Keratinocyte (primary cell): ENCODE data around the gene DCLRE1C. TPM values are rescaled to one million over a fixed set of nuclear protein-coding genes. Genes with fewer than 3 reads are reported as not detected.

Experiments used
- DNase-seq: peaks from one replicate; pipeline ENCODE4 v3.0.0-alpha.2; 2011; ENCODE audit warnings: low read depth, missing footprints, low spot score
- FAIRE-seq: peaks from 2 replicates; lab custom pipeline; 2011; peaks lifted over from hg19 to GRCh38; lab: Jason Lieb, UNC
- H2AFZ ChIP-seq: 2 replicates; pipeline ENCODE4 v1.6.0; 2012; ENCODE audit warnings: low read length, control low read depth, inconsistent platforms; ENCODE audit not compliant: control insufficient read depth
- H3K27ac ChIP-seq: 2 replicates; pipeline ENCODE4 v1.5.1; 2011; ENCODE audit warnings: low read length; ENCODE audit not compliant: control insufficient read depth, insufficient read depth
- H3K27me3 ChIP-seq: 3 replicates; pipeline ENCODE4 v1.6.0; 2011; ENCODE audit warnings: low read length; ENCODE audit not compliant: control insufficient read depth, insufficient read depth; ENCODE audit errors: extremely low read depth
- H3K36me3 ChIP-seq, 2 experiments: 2 replicates in 1 of 2; 3 replicates in 1 of 2; pipeline ENCODE4 v1.5.1; 2011; ENCODE audit warnings: low read length in 2 of 2, mild to moderate bottlenecking in 1 of 2; ENCODE audit not compliant: control insufficient read depth in 2 of 2, insufficient read depth in 2 of 2; ENCODE audit errors: extremely low read depth in 1 of 2
- H3K4me1 ChIP-seq: 3 replicates; pipeline ENCODE4 v1.5.1; 2011; ENCODE audit warnings: low read length; ENCODE audit not compliant: control insufficient read depth, insufficient read depth; ENCODE audit errors: extremely low read depth
- H3K4me2 ChIP-seq: 3 replicates; pipeline ENCODE4 v1.6.0; 2011; ENCODE audit warnings: low read depth, low read length; ENCODE audit not compliant: control insufficient read depth, insufficient read depth; ENCODE audit errors: extremely low read depth
- H3K4me3 ChIP-seq, 3 experiments: fragments of 200-600 bp in 1 of 3; sonication (generic) in 1 of 3; 2 replicates in 2 of 3; 3 replicates in 1 of 3; pipeline ENCODE4 v1.5.1; 2011 to 2016; ENCODE audit warnings: low read length in 3 of 3, mild to moderate bottlenecking in 3 of 3, control low read depth in 2 of 3, inconsistent platforms in 1 of 3, low read depth in 1 of 3, mixed read lengths in 1 of 3, mixed run types in 1 of 3, moderate library complexity in 1 of 3; ENCODE audit not compliant: control insufficient read depth in 2 of 3, insufficient read depth in 2 of 3; ENCODE audit errors: extremely low read depth in 1 of 3
- H3K79me2 ChIP-seq: 2 replicates; pipeline ENCODE4 v1.6.0; 2012; ENCODE audit warnings: low read length; ENCODE audit not compliant: control insufficient read depth, insufficient read depth
- H3K9ac ChIP-seq: 3 replicates; pipeline ENCODE4 v1.6.0; 2011; ENCODE audit warnings: low read length; ENCODE audit not compliant: control insufficient read depth, insufficient read depth; ENCODE audit errors: extremely low read depth
- H3K9me1 ChIP-seq: 3 replicates; pipeline ENCODE4 v1.6.0; 2011; ENCODE audit warnings: low read length; ENCODE audit not compliant: control insufficient read depth, insufficient read depth; ENCODE audit errors: extremely low read depth
- H3K9me3 ChIP-seq: 2 replicates; pipeline ENCODE4 v1.5.1; 2012; ENCODE audit warnings: low read depth, low read length; ENCODE audit not compliant: control insufficient read depth
- H4K20me1 ChIP-seq: 3 replicates; pipeline ENCODE4 v1.6.0; 2011; ENCODE audit warnings: low read length; ENCODE audit not compliant: control insufficient read depth, insufficient read depth; ENCODE audit errors: extremely low read depth
- CTCF ChIP-seq, 3 experiments: IDR thresholded peaks in 1 of 3; conservative IDR thresholded peaks in 1 of 3; optimal IDR thresholded peaks in 1 of 3; 2 replicates in 2 of 3; 3 replicates in 1 of 3; pipeline versions ENCODE3 to v1.5.1; 2011; ENCODE audit warnings: low read length in 3 of 3, mild to moderate bottlenecking in 3 of 3, moderate library complexity in 2 of 3, control low read depth in 1 of 3, inconsistent platforms in 1 of 3; ENCODE audit not compliant: insufficient read depth in 2 of 3; ENCODE audit errors: extremely low read depth in 1 of 3
- EZH2 ChIP-seq: IDR thresholded peaks from one replicate; pipeline ENCODE4 v1.6.1; 2012; ENCODE audit warnings: inconsistent platforms, mild to moderate bottlenecking, low read length, moderate library complexity
- dilution Hi-C: fragments of 300-500 bp; cut with MboI; formaldehyde crosslinking; loops from one replicate; pipeline ENCODE4 v1.7.0; 2020; ENCODE audit warnings: low sequenced_read_pairs; ENCODE audit not compliant: extremely low pct_ligation_motif_present
- polyA plus RNA-seq, 5 experiments: library from polyadenylated mRNA; depleted of rRNA in 3 of 5; stranded (reverse) in 3 of 5; stranded (forward) in 1 of 5; unstranded in 1 of 5; fragments of >200 nt; gene quantifications; 1 replicate in 1 of 5; 2 replicates in 3 of 5; 3 replicates in 1 of 5; pipeline versions ENCODE4 v1.2.1 to v1.2.3, GENCODE V29; 2011 to 2012; ENCODE audit warnings: missing spikeins in 2 of 5, low read depth in 1 of 5, low replicate concordance in 1 of 5

DCLRE1C gene
- polyA plus RNA-seq, 1 donor (not counting 4 experiments of a cell fraction or from before 2014, with no cell fraction given): 9.1 TPM

GRCh38 chr10:14859043-14859442, 94.9 kb downstream of the DCLRE1C start:
- Histone ChIP-seq H3K4me1 (no peaks in the 10 kb centered on the region), H3K4me2 (no peak overlapping the region), H2AFZ (no peak overlapping the region), H3K79me2 (no peaks in the 10 kb centered on the region), H3K4me3 (no peak overlapping the region), H3K9me3 (no peaks in the 10 kb centered on the region), H3K27me3 (no peaks in the 10 kb centered on the region), H3K36me3 (peaks cover 7 to 15% of the 10 kb centered on the region in 2 experiments), H3K9me1 (no peaks in the 10 kb centered on the region), H4K20me1 (no peaks in the 10 kb centered on the region), H3K27ac (no peak overlapping the region), H3K9ac (no peak overlapping the region)
- dilution Hi-C loops: no loop called here
- DNase-seq (no peak), FAIRE-seq (no peak)
- no peak for TF ChIP-seq CTCF (optimal IDR thresholded peaks at IDR 0.05 in 1 of 3, IDR thresholded peaks at IDR 0.05 in 1 of 3, conservative IDR thresholded peaks at IDR 0.05 in 1 of 3; ENCODE audit: extremely low read depth in 1 of 3, insufficient read depth in 2 of 3, low read length in 3 of 3)
- TF ChIP-seq EZH2: no peak

- Histone ChIP-seq H2AFZ (no peak overlapping the region), H3K36me3 (peaks cover 7 to 15% of the 10 kb centered on the region in 2 experiments), H3K9me1 (no peaks in the 10 kb centered on the region), H3K4me2 (no peak overlapping the region), H3K27ac (no peak overlapping the region), H3K79me2 (no peaks in the 10 kb centered on the region), H3K4me3 (no peak overlapping the region), H3K4me1 (no peaks in the 10 kb centered on the region), H3K9me3 (no peaks in the 10 kb centered on the region), H3K9ac (no peak overlapping the region), H3K27me3 (no peaks in the 10 kb centered on the region), H4K20me1 (no peaks in the 10 kb centered on the region)
- TF ChIP-seq CTCF (optimal IDR thresholded peaks at IDR 0.05 in 1 of 3, IDR thresholded peaks at IDR 0.05 in 1 of 3, conservative IDR thresholded peaks at IDR 0.05 in 1 of 3; ENCODE audit: extremely low read depth in 1 of 3, insufficient read depth in 2 of 3, low read length in 3 of 3): no peak
- TF ChIP-seq EZH2: no peak
- FAIRE-seq: no peak
- DNase-seq: no peak
- dilution Hi-C loops: no loop called here
Measured at GRCh38 chr10:14858338-14858960, 95.4 kb downstream of the DCLRE1C start.
